Measurements from ENCODE around the gene DGKD.

GRCh38 chr2:233407771-233408181 is 53.5 kb downstream of the DGKD start:
- TF ChIP-seq YY1 (IDR thresholded peaks at IDR 0.05; ENCODE audit: insufficient read depth, insufficient read length) (no peak), ZNF274 (IDR thresholded peaks at IDR 0.05; ENCODE audit: low read depth, low read length) (no peak), SUZ12 (IDR thresholded peaks at IDR 0.05; ENCODE audit: extremely low read depth, insufficient read depth, insufficient read length) (no peak)

All from NT2/D1 (cell line).